ENCODE results near the gene GRID1.

- TF ChIP-seq, protein P1, sequence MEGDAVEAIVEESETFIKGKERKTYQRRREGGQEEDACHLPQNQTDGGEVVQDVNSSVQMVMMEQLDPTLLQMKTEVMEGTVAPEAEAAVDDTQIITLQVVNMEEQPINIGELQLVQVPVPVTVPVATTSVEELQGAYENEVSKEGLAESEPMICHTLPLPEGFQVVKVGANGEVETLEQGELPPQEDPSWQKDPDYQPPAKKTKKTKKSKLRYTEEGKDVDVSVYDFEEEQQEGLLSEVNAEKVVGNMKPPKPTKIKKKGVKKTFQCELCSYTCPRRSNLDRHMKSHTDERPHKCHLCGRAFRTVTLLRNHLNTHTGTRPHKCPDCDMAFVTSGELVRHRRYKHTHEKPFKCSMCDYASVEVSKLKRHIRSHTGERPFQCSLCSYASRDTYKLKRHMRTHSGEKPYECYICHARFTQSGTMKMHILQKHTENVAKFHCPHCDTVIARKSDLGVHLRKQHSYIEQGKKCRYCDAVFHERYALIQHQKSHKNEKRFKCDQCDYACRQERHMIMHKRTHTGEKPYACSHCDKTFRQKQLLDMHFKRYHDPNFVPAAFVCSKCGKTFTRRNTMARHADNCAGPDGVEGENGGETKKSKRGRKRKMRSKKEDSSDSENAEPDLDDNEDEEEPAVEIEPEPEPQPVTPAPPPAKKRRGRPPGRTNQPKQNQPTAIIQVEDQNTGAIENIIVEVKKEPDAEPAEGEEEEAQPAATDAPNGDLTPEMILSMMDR (optimal IDR thresholded peaks at IDR 0.05 in 1 of 3, IDR thresholded peaks at IDR 0.05 in 1 of 3, conservative IDR thresholded peaks at IDR 0.05 in 1 of 3; ENCODE audit: extremely low read depth in 1 of 3, insufficient read depth in 2 of 3, low read length in 3 of 3): no peak
- no peak for TF ChIP-seq EZH2 (IDR thresholded peaks at IDR 0.05; ENCODE audit: low read length)
Observed at GRCh38 chr10:85679061-85679460, 687.5 kb downstream of the GRID1 start.
